H1 (cell line): ENCODE results near the gene PBX1. TPM values are rescaled to one million over a fixed set of nuclear protein-coding genes. Genes with fewer than 3 reads are reported as not detected.

Source experiments
- CTCF ChIA-PET: fragments of 300-600 bp; sonication (Branson Sonifier 250); formaldehyde crosslinking; loops from one replicate; lab custom pipeline; 2021; ENCODE audit not compliant: partially characterized antibody; lab: Charles Lee
- POLR2A ChIA-PET: fragments of 300-600 bp; sonication (Branson Sonifier 250); formaldehyde crosslinking; loops from one replicate; lab custom pipeline; 2021; ENCODE audit warnings: inconsistent platforms; ENCODE audit not compliant: partially characterized antibody; lab: Charles Lee
- DNase-seq, 2 experiments: peaks; one replicate each; pipeline versions ENCODE4 v3.0.0 to v3.0.0-alpha.2; 2010 to 2022; ENCODE audit warnings: low spot score in 2 of 2, low read depth in 1 of 2, mixed read lengths in 1 of 2
- FAIRE-seq: peaks from 2 replicates; lab custom pipeline; 2011; peaks lifted over from hg19 to GRCh38; lab: Jason Lieb, UNC
- H2AFZ ChIP-seq: 2 replicates; pipeline ENCODE4 v1.8.1; 2012; ENCODE audit warnings: low read length, inconsistent platforms
- H2AK5ac ChIP-seq: 2 replicates; pipeline ENCODE4 v1.6.1; 2013; ENCODE audit warnings: low read depth, low read length
- H2BK120ac ChIP-seq: replicated peaks from 2 replicates; pipeline ENCODE3; 2013; ENCODE audit warnings: low read depth, low read length, inconsistent platforms
- H2BK12ac ChIP-seq: 2 replicates; pipeline ENCODE4 v1.6.1; 2013; ENCODE audit warnings: low read depth, low read length
- H2BK15ac ChIP-seq: 2 replicates; pipeline ENCODE4 v1.6.1; 2013; ENCODE audit warnings: low read length
- H2BK20ac ChIP-seq: 2 replicates; pipeline ENCODE4 v1.6.1; 2013; ENCODE audit warnings: low read length
- H2BK5ac ChIP-seq: 2 replicates; pipeline ENCODE4 v1.6.1; 2013; ENCODE audit warnings: low read depth, low read length
- H3K14ac ChIP-seq: 2 replicates; pipeline ENCODE4 v1.6.1; 2013; ENCODE audit warnings: inconsistent platforms; ENCODE audit not compliant: insufficient read length
- H3K18ac ChIP-seq: 2 replicates; pipeline ENCODE4 v1.6.1; 2013; ENCODE audit warnings: low read length; ENCODE audit errors: extremely low read depth
- H3K23ac ChIP-seq: 2 replicates; pipeline ENCODE4 v1.6.1; 2013; ENCODE audit warnings: inconsistent platforms; ENCODE audit not compliant: insufficient read length
- H3K23me2 ChIP-seq: 2 replicates; pipeline ENCODE4 v1.6.1; 2013; ENCODE audit warnings: low read depth, low read length
- H3K27ac ChIP-seq: 2 replicates; pipeline ENCODE4 v1.6.1; 2011; ENCODE audit warnings: low read depth, low read length, inconsistent platforms
- H3K27me3 ChIP-seq, 4 experiments: replicated peaks in 1 of 4; 1 replicate in 1 of 4; 2 replicates in 3 of 4; pipeline versions ENCODE4 v1.6.1 to v1.8.1; 2011 to 2013; ENCODE audit warnings: low read length in 3 of 4, mild to moderate bottlenecking in 3 of 4, inconsistent platforms in 2 of 4, mixed read lengths in 2 of 4, moderate library complexity in 1 of 4; ENCODE audit not compliant: control insufficient read depth in 3 of 4, insufficient read depth in 3 of 4; ENCODE audit errors: extremely low read depth in 1 of 4
- H3K36me3 ChIP-seq, 4 experiments: 2 replicates each; pipeline versions ENCODE4 v1.6.1 to v1.8.1; 2011 to 2013; ENCODE audit warnings: mild to moderate bottlenecking in 4 of 4, low read length in 3 of 4, moderate library complexity in 2 of 4, control low read depth in 1 of 4, inconsistent platforms in 1 of 4; ENCODE audit not compliant: insufficient read depth in 4 of 4, control insufficient read depth in 2 of 4
- H3K4ac ChIP-seq: replicated peaks from 2 replicates; pipeline ENCODE3; 2013; ENCODE audit warnings: low read length, low read depth, mixed read lengths, inconsistent platforms; ENCODE audit not compliant: insufficient read length
- H3K4me1 ChIP-seq, 4 experiments: replicated peaks in 1 of 4; 1 replicate in 1 of 4; 2 replicates in 3 of 4; pipeline versions ENCODE4 v1.6.1 to v1.8.1; 2011 to 2013; ENCODE audit warnings: low read length in 3 of 4, inconsistent platforms in 2 of 4, mixed read lengths in 1 of 4; ENCODE audit not compliant: insufficient read depth in 4 of 4, control insufficient read depth in 3 of 4
- H3K4me2 ChIP-seq, 2 experiments: 2 replicates each; pipeline versions ENCODE4 v1.6.1 to v1.8.1; 2011 to 2013; ENCODE audit warnings: low read depth in 2 of 2, low read length in 2 of 2, control low read depth in 1 of 2, inconsistent platforms in 1 of 2, mild to moderate bottlenecking in 1 of 2; ENCODE audit not compliant: insufficient read depth in 1 of 2
- H3K4me3 ChIP-seq, 4 experiments: fragments of 200-600, 300-600 bp in 1 of 4; sonication (generic), shearing (Covaris generic), sonication (Bioruptor Twin) in 1 of 4; 2 replicates each; pipeline versions ENCODE4 v1.5.1 to v1.8.1; 2011 to 2016; ENCODE audit warnings: low read length in 4 of 4, low read depth in 3 of 4, control low read depth in 2 of 4, inconsistent platforms in 2 of 4, mild to moderate bottlenecking in 2 of 4, mixed read lengths in 1 of 4, moderate library complexity in 1 of 4; ENCODE audit not compliant: insufficient read depth in 2 of 4; ENCODE audit errors: extremely low read depth in 1 of 4
- H3K56ac ChIP-seq: replicated peaks from 2 replicates; pipeline ENCODE3; 2013; ENCODE audit warnings: low read depth, mild to moderate bottlenecking, mixed read lengths, low read length, inconsistent platforms; ENCODE audit not compliant: insufficient read length
- H3K79me1 ChIP-seq: 2 replicates; pipeline ENCODE4 v1.6.1; 2013; ENCODE audit warnings: low read depth, low read length, control low read depth
- H3K79me2 ChIP-seq, 2 experiments: 2 replicates each; pipeline versions ENCODE4 v1.6.1 to v1.8.1; 2012 to 2013; ENCODE audit warnings: low read length in 2 of 2, mild to moderate bottlenecking in 2 of 2, inconsistent platforms in 1 of 2; ENCODE audit not compliant: insufficient read depth in 2 of 2, control insufficient read depth in 1 of 2
- H3K9ac ChIP-seq, 4 experiments: replicated peaks in 1 of 4; 1 replicate in 1 of 4; 2 replicates in 3 of 4; pipeline versions ENCODE4 v1.6.1 to v1.8.1; 2011 to 2013; ENCODE audit warnings: low read depth in 3 of 4, low read length in 3 of 4, control low read depth in 2 of 4, mild to moderate bottlenecking in 2 of 4, moderate library complexity in 2 of 4, inconsistent platforms in 1 of 4; ENCODE audit errors: extremely low read depth in 1 of 4
- H3K9me3 ChIP-seq, 2 experiments: 2 replicates each; pipeline versions ENCODE4 v1.6.1 to v1.8.1; 2012 to 2013; ENCODE audit warnings: mild to moderate bottlenecking in 2 of 2, moderate library complexity in 2 of 2, control low read depth in 1 of 2, inconsistent platforms in 1 of 2, low read depth in 1 of 2, low read length in 1 of 2, mixed read lengths in 1 of 2; ENCODE audit not compliant: insufficient read depth in 2 of 2
- H4K20me1 ChIP-seq, 2 experiments: replicated peaks in 1 of 2; 2 replicates each; pipeline versions ENCODE3 to v1.8.1; 2011 to 2013; ENCODE audit warnings: inconsistent platforms in 2 of 2, low read length in 2 of 2, mild to moderate bottlenecking in 1 of 2; ENCODE audit not compliant: insufficient read depth in 2 of 2, control insufficient read depth in 1 of 2
- H4K5ac ChIP-seq: 2 replicates; pipeline ENCODE4 v1.6.1; 2013; ENCODE audit warnings: low read length, low read depth, mixed read lengths, inconsistent platforms; ENCODE audit not compliant: insufficient read length
- H4K8ac ChIP-seq: 2 replicates; pipeline ENCODE4 v1.8.0; 2013; ENCODE audit warnings: mild to moderate bottlenecking, moderate library complexity, low read length, inconsistent platforms; ENCODE audit not compliant: insufficient read depth; ENCODE audit errors: extremely low read depth
- H4K91ac ChIP-seq: replicated peaks from 2 replicates; pipeline ENCODE3; 2013; ENCODE audit warnings: low read length, mixed read lengths, inconsistent platforms; ENCODE audit not compliant: insufficient read length
- BCL11A ChIP-seq, 2 experiments: IDR thresholded peaks; one replicate each; pipeline ENCODE4 v1.6.1; 2011; ENCODE audit warnings: low read depth in 2 of 2, low read length in 2 of 2, mild to moderate bottlenecking in 2 of 2
- GABPA ChIP-seq: IDR thresholded peaks from 2 replicates; pipeline ENCODE4 v1.6.1; 2011; ENCODE audit warnings: mild to moderate bottlenecking, low read length, moderate library complexity, borderline replicate concordance; ENCODE audit not compliant: insufficient read depth
- POU5F1 ChIP-seq: IDR thresholded peaks from 2 replicates; pipeline ENCODE4 v1.6.1; 2011; ENCODE audit warnings: low read depth, mild to moderate bottlenecking, low read length, moderate library complexity
- WGBS, 2 experiments: shearing (Covaris generic) in 1 of 2; methylation state at CpG; one replicate each; pipeline versions ENCODE4 v1.1.6 to v1.1.7; 2013 to 2015; ENCODE audit warnings: low lambda C conversion rate in 2 of 2, mixed read lengths in 2 of 2, inconsistent platforms in 1 of 2, low coverage in 1 of 2, missing lambda C conversion rate in 1 of 2; ENCODE audit not compliant: insufficient replicate concordance in 2 of 2, insufficient coverage in 1 of 2, insufficient read length in 1 of 2; ENCODE audit errors: extremely low coverage in 1 of 2, missing lambda C conversion rate in 1 of 2; 5-methylcytosine and 5-hydroxymethylcytosine counted together
- polyA plus RNA-seq, 7 experiments: library from polyadenylated mRNA; depleted of rRNA in 3 of 7; stranded (reverse) in 5 of 7; unstranded in 2 of 7; fragments of >200 nt in 5 of 7; fragments of 200-250 nt in 2 of 7; gene quantifications; 1 replicate in 5 of 7; 2 replicates in 1 of 7; 4 replicates in 1 of 7; pipeline versions ENCODE4 v1.2.1 to v1.2.3, GENCODE V29; 2011 to 2013; ENCODE audit warnings: missing spikeins in 2 of 7, mixed read lengths in 2 of 7
- total RNA-seq: library from RNA; stranded (reverse); fragmentation: NEBNext Ultra II Directional; extraction: Animal tissue kit (Norgen Biotek cat#: 25700); gene quantifications from 2 replicates; pipeline ENCODE4 v1.2.1, GENCODE V29; 2021
- TF ChIP-seq, protein P1 (sequence below): IDR thresholded peaks from 2 replicates; pipeline ENCODE4 v1.6.1; 2011; ENCODE audit warnings: low read length, improper control_type of control experiment

The PBX1 gene
- total and polyA plus RNA-seq, 2 of the 8 experiments (the other 6 are each of a cell fraction or from before 2014, with no cell fraction given) = 87.4 to 124 TPM

DNA sequence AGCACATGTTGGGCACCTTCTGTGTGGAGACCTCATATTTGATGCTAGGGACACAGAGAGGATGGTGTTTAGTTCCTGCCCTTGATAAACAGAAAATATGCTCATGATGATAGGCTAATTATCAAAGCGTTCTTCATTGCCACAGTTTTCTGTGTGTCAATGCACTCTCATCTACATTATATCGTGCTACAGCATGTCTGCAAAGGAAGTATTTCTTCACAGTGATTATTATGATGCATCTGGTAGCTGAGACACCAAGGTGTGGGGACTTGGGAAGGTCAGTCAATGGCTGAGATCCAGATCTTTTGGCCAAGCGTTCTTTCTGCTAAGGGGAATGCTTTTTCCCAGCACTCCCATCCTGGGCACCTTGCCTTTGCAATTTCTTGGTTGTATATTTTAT, 321.2 kb downstream of the PBX1 start:
- H4K20me1 ChIP-seq = no peaks in the 10 kb centered on the region
- TF ChIP-seq, protein P1, sequence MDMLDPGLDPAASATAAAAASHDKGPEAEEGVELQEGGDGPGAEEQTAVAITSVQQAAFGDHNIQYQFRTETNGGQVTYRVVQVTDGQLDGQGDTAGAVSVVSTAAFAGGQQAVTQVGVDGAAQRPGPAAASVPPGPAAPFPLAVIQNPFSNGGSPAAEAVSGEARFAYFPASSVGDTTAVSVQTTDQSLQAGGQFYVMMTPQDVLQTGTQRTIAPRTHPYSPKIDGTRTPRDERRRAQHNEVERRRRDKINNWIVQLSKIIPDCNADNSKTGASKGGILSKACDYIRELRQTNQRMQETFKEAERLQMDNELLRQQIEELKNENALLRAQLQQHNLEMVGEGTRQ = no peak
- TF ChIP-seq GABPA (no peak), BCL11A (IDR thresholded peaks at IDR 0.05; ENCODE audit: low read depth in 2 of 2, low read length in 2 of 2) (no peak), POU5F1 (no peak)

More for the DNA sequence above, 321.2 kb downstream of the PBX1 start:
- Histone ChIP-seq H3K18ac (no peak overlapping the region), H3K4ac (no peak overlapping the region), H2BK12ac (no peak overlapping the region), H3K56ac (no peak overlapping the region), H3K23me2 (no peaks in the 10 kb centered on the region), H4K8ac (no peak overlapping the region), H3K9ac (no peak overlapping the region), H3K23ac (no peak overlapping the region), H4K91ac (no peak overlapping the region), H3K36me3 (no peaks in the 10 kb centered on the region), H2AK5ac (no peak overlapping the region), H3K79me1 (no peaks in the 10 kb centered on the region), H4K5ac (no peak overlapping the region), H3K4me2 (no peak overlapping the region), H3K27me3 (no peaks in the 10 kb centered on the region), H2AFZ (no peak overlapping the region), H3K4me1 (no peaks in the 10 kb centered on the region), H3K79me2 (no peaks in the 10 kb centered on the region), H3K4me3 (no peak overlapping the region), H3K14ac (no peak overlapping the region), H3K9me3 (no peaks in the 10 kb centered on the region), H2BK5ac (no peak overlapping the region), H2BK20ac (no peak overlapping the region), H2BK15ac (no peak overlapping the region), H3K27ac (no peak overlapping the region), H2BK120ac (no peak overlapping the region)
- CTCF ChIA-PET = no interaction called here
- no peak for DNase-seq
- no peak for FAIRE-seq
- POLR2A ChIA-PET = no interaction called here
- 91% methylated on average over 3 of the region's 3 CpGs; no CpG with 5 or more reads in 1 of the 2 experiments for whole genome bisulfite sequencing, 2 experiments
